Measurements from ENCODE around the gene PIEZO1. TPM values are rescaled to one million over a fixed set of nuclear protein-coding genes. Genes with fewer than 3 reads are reported as not detected.

PIEZO1 gene
- total RNA-seq, 1 experiment from 2014 or later = 71.1 TPM

DNA sequence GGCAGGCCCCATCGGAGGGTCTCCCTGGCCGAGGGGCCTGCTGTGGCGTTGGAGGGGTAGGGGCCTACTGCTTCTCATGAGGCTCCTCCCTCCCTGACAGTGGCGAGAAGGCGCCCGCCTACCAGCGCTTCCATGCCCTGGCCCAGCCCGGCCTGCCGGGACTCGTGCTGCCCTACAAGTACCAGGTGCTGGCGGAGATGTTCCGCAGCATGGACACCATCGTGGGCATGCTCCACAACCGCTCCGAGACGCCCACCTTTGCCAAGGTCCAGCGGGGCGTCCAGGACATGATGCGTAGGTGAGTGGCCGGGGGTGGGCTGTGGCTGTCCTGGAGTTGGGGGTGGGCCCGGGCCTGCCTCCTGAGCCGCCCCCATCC, 20.3 kb upstream of the PIEZO1 start:
- no peak overlapping the region for H3K23ac ChIP-seq (ENCODE audit: insufficient read length, low read depth, low read length)
- Mint-ChIP-seq H3K27me3 (ENCODE audit: low read depth) (no peaks in the 10 kb centered on the region; the same call in 1 of the 2 replicates), H3K4me1 (peaks cover 2 to 7% of the 10 kb centered on the region in 2 experiments), H3K4me3 (peak overlapping the region; percentile 60 to 82; a peak in 4 of 5 replicates), H3K27ac (no peak overlapping the region), H3K36me3 (ENCODE audit: insufficient read depth in 1 of 3, low read depth in 3 of 3) (peaks cover 17 to 59% (median 53%) of the 10 kb centered on the region in 3 experiments), H3K9me3 (no peaks in the 10 kb centered on the region)
- no peak overlapping the region for H3T11ph ChIP-seq (ENCODE audit: low read length)
- H4K91ac ChIP-seq (ENCODE audit: insufficient read length, low read depth, low read length) = no peak overlapping the region
- no peaks in the 10 kb centered on the region for H3K27me3 ChIP-seq (ENCODE audit: insufficient read depth, low read length)
- no peak overlapping the region for H2BK15ac ChIP-seq (ENCODE audit: low read depth, low read length)
- H3K4me1 ChIP-seq (ENCODE audit: insufficient read depth, low read length) = no peaks in the 10 kb centered on the region
- no peak overlapping the region for H2BK20ac ChIP-seq (ENCODE audit: low read depth, low read length, poor library complexity, severe bottlenecking)
- H3K4me2 ChIP-seq (ENCODE audit: insufficient read depth, insufficient read length, low read length) = peak overlapping the region; percentile 81
- H3K23me2 ChIP-seq (ENCODE audit: insufficient read length, low read depth, low read length, poor library complexity, severe bottlenecking) = peaks cover 14% of the 10 kb centered on the region
- H3K27ac ChIP-seq (ENCODE audit: insufficient read length, low read depth, low read length) = no peak overlapping the region
- peaks cover 6% of the 10 kb centered on the region for H3K79me1 ChIP-seq (ENCODE audit: insufficient read depth, low read depth, low read length, poor library complexity, severe bottlenecking)
- H4K5ac ChIP-seq (ENCODE audit: insufficient read length, low read depth, low read length) = no peak overlapping the region
- H2BK5ac ChIP-seq (ENCODE audit: insufficient read length, low read length) = no peak overlapping the region
- H2BK120ac ChIP-seq (ENCODE audit: low read depth, low read length, poor library complexity, severe bottlenecking) = no peak overlapping the region
- TF ChIP-seq, protein P1, sequence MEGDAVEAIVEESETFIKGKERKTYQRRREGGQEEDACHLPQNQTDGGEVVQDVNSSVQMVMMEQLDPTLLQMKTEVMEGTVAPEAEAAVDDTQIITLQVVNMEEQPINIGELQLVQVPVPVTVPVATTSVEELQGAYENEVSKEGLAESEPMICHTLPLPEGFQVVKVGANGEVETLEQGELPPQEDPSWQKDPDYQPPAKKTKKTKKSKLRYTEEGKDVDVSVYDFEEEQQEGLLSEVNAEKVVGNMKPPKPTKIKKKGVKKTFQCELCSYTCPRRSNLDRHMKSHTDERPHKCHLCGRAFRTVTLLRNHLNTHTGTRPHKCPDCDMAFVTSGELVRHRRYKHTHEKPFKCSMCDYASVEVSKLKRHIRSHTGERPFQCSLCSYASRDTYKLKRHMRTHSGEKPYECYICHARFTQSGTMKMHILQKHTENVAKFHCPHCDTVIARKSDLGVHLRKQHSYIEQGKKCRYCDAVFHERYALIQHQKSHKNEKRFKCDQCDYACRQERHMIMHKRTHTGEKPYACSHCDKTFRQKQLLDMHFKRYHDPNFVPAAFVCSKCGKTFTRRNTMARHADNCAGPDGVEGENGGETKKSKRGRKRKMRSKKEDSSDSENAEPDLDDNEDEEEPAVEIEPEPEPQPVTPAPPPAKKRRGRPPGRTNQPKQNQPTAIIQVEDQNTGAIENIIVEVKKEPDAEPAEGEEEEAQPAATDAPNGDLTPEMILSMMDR (conservative IDR thresholded peaks at IDR 0.05) = no peak
- no peaks in the 10 kb centered on the region for H3K9me3 ChIP-seq (ENCODE audit: control insufficient read depth, low read depth, low read length)
- H3K56ac ChIP-seq (ENCODE audit: insufficient read length, low read depth, low read length) = no peak overlapping the region
- no peak overlapping the region for H3K14ac ChIP-seq (ENCODE audit: insufficient read depth, low read length)
- H2BK12ac ChIP-seq (ENCODE audit: insufficient read length, low read depth, low read length) = no peak overlapping the region
- H3K4ac ChIP-seq (ENCODE audit: low read depth, low read length) = no peak overlapping the region
- H2AFZ ChIP-seq (ENCODE audit: low read length) = no peak overlapping the region
- H3K9ac ChIP-seq (ENCODE audit: extremely low read depth, insufficient read length, low read length) = no peak overlapping the region
- WGBS (ENCODE audit: extremely low coverage, insufficient read length, low lambda C conversion rate) = no CpG with 5 or more reads among the region's 22 CpGs
- peaks cover 3% of the 10 kb centered on the region for H4K20me1 ChIP-seq (ENCODE audit: control insufficient read depth, insufficient read depth, insufficient read length)
- peaks cover 3% of the 10 kb centered on the region; the same call in 1 of the 2 replicates for H3K79me2 ChIP-seq (ENCODE audit: insufficient read depth, low read length)
- no peak overlapping the region for H2AK5ac ChIP-seq (ENCODE audit: insufficient read length, low read length)
- no peak for DNase-seq
- H3K18ac ChIP-seq (ENCODE audit: insufficient read length, low read depth, low read length) = no peak overlapping the region
- H4K8ac ChIP-seq (replicated peaks; ENCODE audit: insufficient read length, low read depth, low read length) = no peak overlapping the region
